Measurements from ENCODE around the gene DIPK1B.

DIPK1B gene

DNA sequence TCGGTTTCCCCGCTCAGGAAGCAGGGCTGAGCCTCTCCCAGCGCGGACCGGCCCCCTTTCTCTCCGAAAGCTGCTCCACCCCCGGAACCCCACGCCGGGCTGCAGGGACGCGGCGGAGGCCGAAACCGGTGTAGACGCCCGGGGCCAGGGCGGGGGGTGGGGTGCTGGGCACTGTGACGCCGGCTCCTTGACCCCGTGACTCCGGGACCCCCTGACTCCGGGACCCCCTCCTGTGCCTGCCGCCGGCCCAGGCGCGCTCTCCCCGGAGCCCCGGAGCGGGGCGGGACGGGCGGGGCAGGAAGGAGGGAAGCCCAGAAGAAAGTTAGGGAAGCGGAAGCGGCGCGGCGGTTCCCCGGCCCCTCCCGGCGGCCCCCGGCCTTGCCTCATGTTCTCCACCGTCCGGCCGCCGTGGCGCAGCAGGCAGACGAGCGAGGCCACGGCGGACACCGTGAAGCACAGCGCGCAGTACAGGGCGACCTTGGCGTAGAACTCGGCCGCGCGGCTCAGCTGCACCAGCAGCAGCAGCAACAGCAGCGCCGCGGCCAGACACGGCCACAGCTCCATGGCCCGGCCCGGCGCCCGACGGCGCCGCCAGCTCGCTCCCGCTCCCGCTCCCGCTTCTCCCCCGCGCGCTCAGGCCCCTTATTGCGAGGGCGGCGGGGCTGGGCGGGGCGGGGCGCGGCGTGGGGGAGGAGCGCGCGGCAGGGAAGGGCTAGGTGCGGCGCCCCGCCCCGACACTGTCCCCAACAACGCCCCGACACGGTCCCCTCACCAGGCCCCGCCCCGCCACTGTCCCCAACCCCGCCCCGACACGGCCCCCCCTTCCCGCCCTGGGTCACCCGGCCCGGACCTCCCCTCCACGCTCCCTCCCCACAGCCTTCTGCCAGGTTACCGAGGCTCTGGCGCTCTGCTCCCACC is 25.3 kb upstream of the DIPK1B start, which contains the start of gene AGPAT2:
Gene AGPAT2 (minus strand): TSS at position 664 of the 918 bp plus-strand sequence. CDS start 100 bp downstream, at position 564.
- TF ChIP-seq, protein P1, sequence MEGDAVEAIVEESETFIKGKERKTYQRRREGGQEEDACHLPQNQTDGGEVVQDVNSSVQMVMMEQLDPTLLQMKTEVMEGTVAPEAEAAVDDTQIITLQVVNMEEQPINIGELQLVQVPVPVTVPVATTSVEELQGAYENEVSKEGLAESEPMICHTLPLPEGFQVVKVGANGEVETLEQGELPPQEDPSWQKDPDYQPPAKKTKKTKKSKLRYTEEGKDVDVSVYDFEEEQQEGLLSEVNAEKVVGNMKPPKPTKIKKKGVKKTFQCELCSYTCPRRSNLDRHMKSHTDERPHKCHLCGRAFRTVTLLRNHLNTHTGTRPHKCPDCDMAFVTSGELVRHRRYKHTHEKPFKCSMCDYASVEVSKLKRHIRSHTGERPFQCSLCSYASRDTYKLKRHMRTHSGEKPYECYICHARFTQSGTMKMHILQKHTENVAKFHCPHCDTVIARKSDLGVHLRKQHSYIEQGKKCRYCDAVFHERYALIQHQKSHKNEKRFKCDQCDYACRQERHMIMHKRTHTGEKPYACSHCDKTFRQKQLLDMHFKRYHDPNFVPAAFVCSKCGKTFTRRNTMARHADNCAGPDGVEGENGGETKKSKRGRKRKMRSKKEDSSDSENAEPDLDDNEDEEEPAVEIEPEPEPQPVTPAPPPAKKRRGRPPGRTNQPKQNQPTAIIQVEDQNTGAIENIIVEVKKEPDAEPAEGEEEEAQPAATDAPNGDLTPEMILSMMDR (IDR thresholded peaks at IDR 0.05; ENCODE audit: low read depth, low read length), result no peak
- peak; percentile 29 for DNase-seq (ENCODE audit: low read depth, low spot score)
- in situ Hi-C loops (cut with HindIII; ENCODE audit: low sequenced_read_pairs), result no loop called here
- peak within 1 kb of the TSS; percentile 65 for H3K4me3 ChIP-seq (ENCODE audit: low read depth, low read length)

DNA sequence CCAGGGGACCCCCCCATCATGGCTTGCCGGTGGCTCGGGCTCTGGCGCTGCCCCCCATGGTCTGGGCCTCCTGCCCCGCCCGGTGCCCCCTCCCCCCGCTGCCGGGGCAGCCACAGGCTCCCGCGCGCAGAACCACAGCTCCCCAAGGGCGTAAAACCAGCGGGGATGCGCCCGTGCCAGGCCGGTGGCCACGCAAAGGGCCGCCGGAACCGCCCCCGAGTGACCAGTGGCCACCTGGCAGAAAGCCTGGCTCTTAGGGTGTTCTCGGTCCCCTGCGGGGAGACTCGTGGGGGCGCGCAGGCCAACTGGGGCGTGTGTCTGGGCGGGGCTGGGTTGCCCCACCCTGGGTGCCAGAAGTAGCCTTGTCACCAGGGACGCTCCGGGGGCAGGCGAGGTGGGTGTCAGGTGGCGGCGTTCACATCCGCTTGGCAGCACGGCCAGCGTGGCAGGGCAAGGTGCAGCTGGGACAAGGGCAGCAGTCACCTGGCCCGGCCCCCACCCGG is 24.6 kb upstream of the DIPK1B start:
- TF ChIP-seq, protein P1 (IDR thresholded peaks at IDR 0.05; ENCODE audit: low read depth, low read length), result no peak
- H3K4me3 ChIP-seq (ENCODE audit: low read depth, low read length), result no peak overlapping the region
- in situ Hi-C loops (cut with HindIII; ENCODE audit: low sequenced_read_pairs), result no loop called here
- no peak for DNase-seq (ENCODE audit: low read depth, low spot score)

DNA sequence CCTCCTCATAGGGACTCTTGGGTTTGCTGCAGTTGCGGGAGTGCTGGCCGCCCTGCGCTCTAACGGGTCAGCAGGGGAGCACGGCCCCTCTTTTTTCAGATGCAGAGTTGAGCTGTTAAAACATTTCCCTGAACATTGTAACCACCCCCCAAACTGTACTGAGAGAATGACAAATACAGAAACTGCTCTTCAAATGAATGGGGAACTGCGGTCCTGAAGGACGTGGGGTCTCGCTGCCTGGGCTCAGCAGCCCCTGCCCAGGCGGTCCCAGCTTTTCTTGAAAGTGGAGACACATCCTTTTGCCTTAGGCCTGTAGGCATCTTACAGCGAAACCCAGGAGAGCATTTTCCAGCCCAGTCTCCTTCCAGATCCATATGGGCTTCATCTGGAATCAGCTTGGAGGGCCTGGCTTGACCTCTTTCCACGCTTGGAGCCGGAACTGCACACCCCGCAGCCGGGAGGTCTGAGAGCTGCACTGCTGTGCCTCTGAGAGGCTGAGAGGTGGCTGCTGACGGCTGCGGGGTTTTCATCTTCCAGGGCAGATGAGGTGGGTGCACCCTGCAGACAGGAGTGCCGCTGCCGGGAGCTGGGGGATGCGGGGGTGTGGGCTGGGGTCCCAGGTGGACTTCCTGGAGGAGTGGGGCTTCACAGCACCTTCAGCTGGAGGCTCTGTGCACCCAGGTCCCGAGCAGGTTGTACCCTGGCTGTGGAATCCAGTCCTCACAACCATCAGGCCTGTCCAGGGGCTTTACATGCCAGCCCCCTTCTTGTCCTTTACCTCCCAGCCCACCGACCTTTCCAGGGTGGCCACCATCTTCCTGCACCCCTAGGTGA is 23.9 kb upstream of the DIPK1B start:
- DNase-seq (ENCODE audit: low read depth, low spot score), result no peak
- TF ChIP-seq, protein P1 (IDR thresholded peaks at IDR 0.05; ENCODE audit: low read depth, low read length), result no peak
- in situ Hi-C loops (cut with HindIII; ENCODE audit: low sequenced_read_pairs), result no loop called here
- H3K4me3 ChIP-seq (ENCODE audit: low read depth, low read length), result no peak overlapping the region

DNA sequence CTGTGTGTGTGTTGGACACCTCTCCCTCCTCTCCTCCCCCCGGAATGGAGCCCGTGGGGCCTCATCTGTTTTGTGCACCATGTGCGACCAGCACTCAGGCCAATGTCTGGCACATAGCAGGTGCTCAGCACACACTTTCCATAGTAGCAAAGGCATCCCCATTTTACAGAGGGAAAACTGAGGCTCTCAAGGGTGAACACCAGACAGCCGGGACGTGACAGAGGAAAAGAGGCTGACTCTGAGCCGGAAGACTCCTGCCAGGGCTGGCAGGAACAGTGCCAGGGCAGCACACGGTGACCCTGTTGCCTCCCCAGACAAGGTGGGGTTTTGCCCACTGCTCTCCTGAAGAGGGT is 23.3 kb upstream of the DIPK1B start:
- in situ Hi-C loops (cut with HindIII; ENCODE audit: low sequenced_read_pairs), result no loop called here
- no peak overlapping the region for H3K4me3 ChIP-seq (ENCODE audit: low read depth, low read length)
- DNase-seq (ENCODE audit: low read depth, low spot score), result no peak
- TF ChIP-seq, protein P1 (IDR thresholded peaks at IDR 0.05; ENCODE audit: low read depth, low read length), result no peak

DNA sequence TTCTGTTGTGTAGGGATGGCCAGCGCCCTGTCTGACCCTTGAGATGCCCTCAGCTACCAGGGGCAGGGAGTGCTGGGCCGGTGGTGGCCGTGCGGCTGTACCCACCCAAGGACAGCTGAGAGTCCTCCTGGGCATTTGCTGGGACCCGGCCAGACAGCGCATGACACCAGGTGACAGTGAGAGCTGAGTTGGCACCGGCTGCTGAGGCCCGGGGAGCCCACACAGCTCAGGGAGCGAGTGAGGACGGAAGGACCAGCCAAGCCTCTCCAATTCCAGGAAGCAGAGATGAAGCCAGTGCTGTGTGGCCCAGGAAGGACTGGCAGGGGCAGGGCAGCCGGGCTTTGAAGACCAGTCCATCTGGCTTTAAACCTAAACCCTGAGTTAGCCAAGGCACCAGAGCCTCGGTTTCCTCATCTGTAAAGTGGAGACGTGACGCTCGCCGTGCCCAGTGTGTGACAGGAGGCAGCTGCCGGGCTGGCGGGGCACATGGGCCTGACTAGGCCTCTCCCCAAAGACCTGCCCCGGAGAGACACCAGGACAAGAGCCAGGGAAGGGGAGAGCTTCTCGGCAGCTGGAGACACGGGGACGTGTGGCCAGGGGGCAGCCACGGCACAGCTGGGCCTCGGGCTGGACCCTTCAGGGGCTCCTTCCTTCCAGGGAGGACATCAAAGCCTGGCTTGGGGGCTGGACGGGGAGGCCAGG is 22.1 kb upstream of the DIPK1B start:
- in situ Hi-C loops (cut with HindIII; ENCODE audit: low sequenced_read_pairs), result no loop called here
- H3K4me3 ChIP-seq (ENCODE audit: low read depth, low read length), result no peak overlapping the region
- no peak for DNase-seq (ENCODE audit: low read depth, low spot score)
- TF ChIP-seq, protein P1 (IDR thresholded peaks at IDR 0.05; ENCODE audit: low read depth, low read length), result no peak

DNA sequence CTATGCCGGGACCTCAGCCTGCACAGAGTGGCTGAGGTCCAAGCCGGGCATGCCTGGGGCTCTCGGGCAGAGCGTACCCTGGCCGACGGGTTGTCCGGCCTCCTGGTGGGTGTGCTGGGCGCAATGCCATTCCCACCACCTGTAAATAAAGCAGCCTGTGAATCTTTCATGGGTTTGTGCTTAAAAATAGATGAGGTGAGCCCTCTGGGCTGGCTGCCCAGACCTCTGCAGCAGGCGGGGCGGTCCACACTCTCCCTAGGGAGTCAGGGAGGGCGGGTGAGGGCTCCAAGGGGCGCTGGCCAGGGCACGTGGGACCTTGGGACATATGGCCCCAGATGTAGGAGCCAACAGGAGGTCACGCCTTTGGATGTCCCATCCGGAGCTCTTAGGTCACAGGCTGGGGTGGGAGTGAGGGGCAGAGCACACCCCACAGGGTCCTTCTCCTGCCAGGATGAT is 21.5 kb upstream of the DIPK1B start:
- no peak for DNase-seq (ENCODE audit: low read depth, low spot score)
- in situ Hi-C loops (cut with HindIII; ENCODE audit: low sequenced_read_pairs), result no loop called here
- TF ChIP-seq, protein P1 (IDR thresholded peaks at IDR 0.05; ENCODE audit: low read depth, low read length), result no peak
- no peak overlapping the region for H3K4me3 ChIP-seq (ENCODE audit: low read depth, low read length)

All from astrocyte of the spinal cord (primary cell).